ENCODE measurements around the gene KDM5A.

Gene KDM5A

GRCh38 chr12:234891-235415, 154.2 kb downstream of the KDM5A start:
- H3K4me1 ChIP-seq = no peaks in the 10 kb centered on the region
- no peaks in the 10 kb centered on the region for H3K27me3 ChIP-seq
- no peaks in the 10 kb centered on the region for H3K36me3 ChIP-seq
- H3K4me3 ChIP-seq (ENCODE audit: low read depth, low read length) = no peak overlapping the region
- TF ChIP-seq CTCF (IDR thresholded peaks at IDR 0.05; ENCODE audit: low read depth, low read length) = no peak
- no peak for DNase-seq
- H3K9me3 ChIP-seq = no peaks in the 10 kb centered on the region; the same call in 1 of the 2 replicates

- no peaks in the 10 kb centered on the region for H3K36me3 ChIP-seq
- DNase-seq = no peak
- no peak for TF ChIP-seq CTCF (IDR thresholded peaks at IDR 0.05; ENCODE audit: low read depth, low read length)
- no peaks in the 10 kb centered on the region for H3K4me1 ChIP-seq
- no peaks in the 10 kb centered on the region; the same call in 1 of the 2 replicates for H3K9me3 ChIP-seq
- H3K4me3 ChIP-seq (ENCODE audit: low read depth, low read length) = no peak overlapping the region
- no peaks in the 10 kb centered on the region for H3K27me3 ChIP-seq
These were observed 155.1 kb downstream of the KDM5A start for GRCh38 chr12:234019-234418.

- Histone ChIP-seq H3K9me3 (no peaks in the 10 kb centered on the region; the same call in 1 of the 2 replicates), H3K36me3 (no peaks in the 10 kb centered on the region), H3K27me3 (no peaks in the 10 kb centered on the region), H3K4me1 (no peaks in the 10 kb centered on the region), H3K4me3 (ENCODE audit: low read depth, low read length) (no peak overlapping the region)
- no peak for DNase-seq
- TF ChIP-seq CTCF (IDR thresholded peaks at IDR 0.05; ENCODE audit: low read depth, low read length) = no peak
These were observed 155.5 kb downstream of the KDM5A start for GRCh38 chr12:233615-233968.

- TF ChIP-seq CTCF (IDR thresholded peaks at IDR 0.05; ENCODE audit: low read depth, low read length) = no peak
- Histone ChIP-seq H3K4me1 (no peaks in the 10 kb centered on the region), H3K36me3 (no peaks in the 10 kb centered on the region), H3K4me3 (ENCODE audit: low read depth, low read length) (no peak overlapping the region), H3K9me3 (no peaks in the 10 kb centered on the region; the same call in 1 of the 2 replicates), H3K27me3 (no peaks in the 10 kb centered on the region)
- DNase-seq = no peak
These were observed 156.1 kb downstream of the KDM5A start for GRCh38 chr12:232731-233614.

- Histone ChIP-seq H3K9me3 (no peaks in the 10 kb centered on the region), H3K4me1 (no peaks in the 10 kb centered on the region), H3K36me3 (no peaks in the 10 kb centered on the region), H3K4me3 (ENCODE audit: low read depth, low read length) (no peak overlapping the region), H3K27me3 (no peaks in the 10 kb centered on the region)
- DNase-seq = no peak
- no peak for TF ChIP-seq CTCF (IDR thresholded peaks at IDR 0.05; ENCODE audit: low read depth, low read length)
These were observed 158.0 kb downstream of the KDM5A start for GRCh38 chr12:230925-231671.
